ENCODE results near the gene LIMS2.

LIMS2 gene

GRCh38 chr2:127681288-127681804 is 6.0 kb upstream of the LIMS2 start:
- no peaks in the 10 kb centered on the region for H3K9me3 ChIP-seq (ENCODE audit: insufficient read depth, low read length)
- H3K4me3 ChIP-seq (ENCODE audit: low read length), result no peak overlapping the region
- H3K4me2 ChIP-seq (ENCODE audit: low read length), result no peak overlapping the region
- H3K36me3 ChIP-seq (replicated peaks; ENCODE audit: low read depth, low read length), result no peaks in the 10 kb centered on the region
- H3K4me1 ChIP-seq (ENCODE audit: low read length), result no peaks in the 10 kb centered on the region
- no peak overlapping the region for H3K9ac ChIP-seq (ENCODE audit: low read length)
- H3K27me3 ChIP-seq (ENCODE audit: low read depth, low read length), result no peaks in the 10 kb centered on the region; the same call in 1 of the 2 replicates
- no peak overlapping the region for H2AFZ ChIP-seq (ENCODE audit: low read depth, low read length)
- no peaks in the 10 kb centered on the region for H3K79me2 ChIP-seq (ENCODE audit: low read length)
- H4K20me1 ChIP-seq (ENCODE audit: insufficient read depth, low read length), result no peaks in the 10 kb centered on the region
- TF ChIP-seq, protein P1, sequence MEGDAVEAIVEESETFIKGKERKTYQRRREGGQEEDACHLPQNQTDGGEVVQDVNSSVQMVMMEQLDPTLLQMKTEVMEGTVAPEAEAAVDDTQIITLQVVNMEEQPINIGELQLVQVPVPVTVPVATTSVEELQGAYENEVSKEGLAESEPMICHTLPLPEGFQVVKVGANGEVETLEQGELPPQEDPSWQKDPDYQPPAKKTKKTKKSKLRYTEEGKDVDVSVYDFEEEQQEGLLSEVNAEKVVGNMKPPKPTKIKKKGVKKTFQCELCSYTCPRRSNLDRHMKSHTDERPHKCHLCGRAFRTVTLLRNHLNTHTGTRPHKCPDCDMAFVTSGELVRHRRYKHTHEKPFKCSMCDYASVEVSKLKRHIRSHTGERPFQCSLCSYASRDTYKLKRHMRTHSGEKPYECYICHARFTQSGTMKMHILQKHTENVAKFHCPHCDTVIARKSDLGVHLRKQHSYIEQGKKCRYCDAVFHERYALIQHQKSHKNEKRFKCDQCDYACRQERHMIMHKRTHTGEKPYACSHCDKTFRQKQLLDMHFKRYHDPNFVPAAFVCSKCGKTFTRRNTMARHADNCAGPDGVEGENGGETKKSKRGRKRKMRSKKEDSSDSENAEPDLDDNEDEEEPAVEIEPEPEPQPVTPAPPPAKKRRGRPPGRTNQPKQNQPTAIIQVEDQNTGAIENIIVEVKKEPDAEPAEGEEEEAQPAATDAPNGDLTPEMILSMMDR (IDR thresholded peaks at IDR 0.05; ENCODE audit: low read depth, low read length), result no peak
- no peak for TF ChIP-seq EZH2phosphoT487 (IDR thresholded peaks at IDR 0.05; ENCODE audit: low read depth)
- H3K27ac ChIP-seq (ENCODE audit: low read length), result no peak overlapping the region

DNA sequence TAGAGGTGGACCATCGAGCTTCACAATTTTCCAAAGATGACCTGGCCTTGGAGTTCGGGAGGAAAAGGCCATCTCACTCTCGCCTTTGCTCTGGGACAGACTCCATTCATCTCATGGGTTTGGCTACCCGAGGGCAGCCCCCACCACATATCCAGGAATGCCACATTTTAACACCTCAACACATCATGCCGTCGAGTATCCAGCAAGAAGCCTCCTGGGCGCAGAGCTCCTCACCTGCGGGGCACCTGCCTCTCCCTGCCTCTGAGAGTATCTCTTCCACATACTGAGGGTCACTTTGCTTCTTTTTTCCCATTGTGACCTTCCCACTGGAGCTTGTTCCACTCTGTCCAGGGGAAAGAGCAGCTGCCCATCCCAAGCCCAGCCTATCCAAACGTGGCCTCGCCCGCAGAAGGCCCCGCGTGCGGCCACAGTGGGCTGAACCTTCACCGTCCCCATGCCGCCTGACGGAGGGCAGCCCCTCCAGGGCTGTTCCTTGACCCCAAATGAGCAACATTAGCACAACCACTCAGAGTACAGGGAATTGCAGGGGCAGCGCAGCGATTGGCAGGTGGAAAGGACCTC is 5.5 kb upstream of the LIMS2 start:
- H3K9me3 ChIP-seq (ENCODE audit: insufficient read depth, low read length), result no peaks in the 10 kb centered on the region
- H3K27ac ChIP-seq (ENCODE audit: low read length), result no peak overlapping the region
- TF ChIP-seq, protein P1 (IDR thresholded peaks at IDR 0.05; ENCODE audit: low read depth, low read length), result no peak
- TF ChIP-seq EZH2phosphoT487 (IDR thresholded peaks at IDR 0.05; ENCODE audit: low read depth), result no peak
- no peaks in the 10 kb centered on the region for H3K36me3 ChIP-seq (replicated peaks; ENCODE audit: low read depth, low read length)
- no peaks in the 10 kb centered on the region for H3K79me2 ChIP-seq (ENCODE audit: low read length)
- H3K9ac ChIP-seq (ENCODE audit: low read length), result no peak overlapping the region
- H3K4me2 ChIP-seq (ENCODE audit: low read length), result no peak overlapping the region
- H2AFZ ChIP-seq (ENCODE audit: low read depth, low read length), result no peak overlapping the region
- H3K4me3 ChIP-seq (ENCODE audit: low read length), result no peak overlapping the region
- H3K27me3 ChIP-seq (ENCODE audit: low read depth, low read length), result no peaks in the 10 kb centered on the region; the same call in 1 of the 2 replicates
- H4K20me1 ChIP-seq (ENCODE audit: insufficient read depth, low read length), result no peaks in the 10 kb centered on the region
- no peaks in the 10 kb centered on the region for H3K4me1 ChIP-seq (ENCODE audit: low read length)

DNA sequence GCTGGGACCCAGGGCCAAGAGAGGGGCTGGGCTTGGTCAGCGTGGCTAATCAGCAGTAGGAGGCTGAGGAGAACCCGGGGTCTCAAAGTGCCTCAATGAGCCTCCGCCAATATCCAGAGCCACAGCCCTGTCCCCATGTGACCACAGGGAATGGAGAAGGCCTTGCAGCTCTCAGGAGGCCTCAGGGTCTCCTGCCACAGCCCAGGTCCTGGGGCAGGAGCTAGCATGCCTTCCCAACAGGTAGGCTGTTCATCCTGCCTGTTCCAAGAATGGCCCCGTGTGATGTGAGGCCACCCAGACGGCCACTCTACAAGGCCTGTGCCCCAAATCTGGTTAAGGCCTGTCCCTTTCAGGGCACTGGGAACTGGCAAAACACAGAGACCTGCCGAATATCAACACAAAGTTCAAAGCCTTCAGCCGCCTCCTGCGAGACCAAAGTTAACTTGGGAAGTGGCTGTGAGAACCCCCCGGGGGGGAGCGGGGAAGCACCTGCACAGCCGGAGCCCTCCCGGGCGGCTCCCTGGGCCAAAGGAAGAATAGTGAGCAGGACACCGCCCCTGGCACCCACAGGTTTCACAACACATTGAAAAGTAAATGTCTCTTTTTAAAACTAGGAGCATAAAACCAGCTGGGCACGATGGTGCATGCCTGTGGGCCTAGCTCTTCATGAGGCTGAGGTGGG is 4.5 kb upstream of the LIMS2 start:
- Histone ChIP-seq H3K27me3 (ENCODE audit: low read depth, low read length) (no peaks in the 10 kb centered on the region; the same call in 1 of the 2 replicates), H2AFZ (ENCODE audit: low read depth, low read length) (no peak overlapping the region), H3K4me3 (ENCODE audit: low read length) (no peak overlapping the region), H3K4me2 (ENCODE audit: low read length) (no peak overlapping the region), H3K9ac (ENCODE audit: low read length) (no peak overlapping the region), H3K9me3 (ENCODE audit: insufficient read depth, low read length) (no peaks in the 10 kb centered on the region), H3K27ac (ENCODE audit: low read length) (no peak overlapping the region), H4K20me1 (ENCODE audit: insufficient read depth, low read length) (no peaks in the 10 kb centered on the region), H3K36me3 (replicated peaks; ENCODE audit: low read depth, low read length) (no peaks in the 10 kb centered on the region), H3K79me2 (ENCODE audit: low read length) (no peaks in the 10 kb centered on the region), H3K4me1 (ENCODE audit: low read length) (no peaks in the 10 kb centered on the region)
- TF ChIP-seq, protein P1 (IDR thresholded peaks at IDR 0.05; ENCODE audit: low read depth, low read length), result no peak
- no peak for TF ChIP-seq EZH2phosphoT487 (IDR thresholded peaks at IDR 0.05; ENCODE audit: low read depth)

DNA sequence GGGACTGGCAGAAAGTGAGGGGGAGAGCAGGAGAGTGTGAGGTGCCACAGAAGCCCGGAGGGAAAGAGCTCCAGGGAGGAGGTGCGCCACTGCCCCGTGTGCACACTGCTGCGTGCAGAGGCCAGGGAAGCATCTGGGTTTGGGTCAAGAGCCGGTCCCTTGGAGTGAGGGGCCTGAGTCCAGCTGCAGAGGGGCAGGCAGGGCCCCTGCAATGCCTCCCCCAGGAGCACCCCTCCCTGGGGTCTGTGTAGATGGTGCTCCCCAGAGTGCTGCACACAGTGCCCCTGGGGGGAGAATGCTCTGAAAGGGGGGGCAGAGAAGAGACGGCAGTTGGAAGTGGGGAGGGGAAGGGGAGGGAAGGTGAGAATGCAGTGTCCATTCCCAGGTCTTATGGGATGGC is 3.7 kb upstream of the LIMS2 start:
- no peak overlapping the region for H3K4me3 ChIP-seq (ENCODE audit: low read length)
- H3K4me1 ChIP-seq (ENCODE audit: low read length), result no peaks in the 10 kb centered on the region
- no peak overlapping the region for H2AFZ ChIP-seq (ENCODE audit: low read depth, low read length)
- H3K36me3 ChIP-seq (replicated peaks; ENCODE audit: low read depth, low read length), result no peaks in the 10 kb centered on the region
- H3K4me2 ChIP-seq (ENCODE audit: low read length), result no peak overlapping the region
- H4K20me1 ChIP-seq (ENCODE audit: insufficient read depth, low read length), result no peaks in the 10 kb centered on the region
- no peaks in the 10 kb centered on the region for H3K9me3 ChIP-seq (ENCODE audit: insufficient read depth, low read length)
- TF ChIP-seq, protein P1 (IDR thresholded peaks at IDR 0.05; ENCODE audit: low read depth, low read length), result no peak
- TF ChIP-seq EZH2phosphoT487 (IDR thresholded peaks at IDR 0.05; ENCODE audit: low read depth), result no peak
- H3K27me3 ChIP-seq (ENCODE audit: low read depth, low read length), result no peaks in the 10 kb centered on the region; the same call in 1 of the 2 replicates
- H3K79me2 ChIP-seq (ENCODE audit: low read length), result no peaks in the 10 kb centered on the region
- no peak overlapping the region for H3K27ac ChIP-seq (ENCODE audit: low read length)
- no peak overlapping the region for H3K9ac ChIP-seq (ENCODE audit: low read length)

Measured in OCI-LY3 (cell line).